SK-N-MC (cell line): ENCODE data around the gene HDAC4.

Source experiments
- EZH2 ChIP-seq: fragments of 200-600 bp; sonication (generic); IDR thresholded peaks from one replicate; pipeline ENCODE4 v1.6.1; 2017; ENCODE audit warnings: antibody characterized with exemption
- FOXP2 ChIP-seq: optimal IDR thresholded peaks from 2 replicates; pipeline ENCODE3; 2011; ENCODE audit warnings: mild to moderate bottlenecking, moderate library complexity; ENCODE audit not compliant: insufficient read depth; ENCODE audit errors: extremely low read length, control extremely low read depth
- POLR2AphosphoS5 ChIP-seq: IDR thresholded peaks from 2 replicates; pipeline ENCODE4 v1.6.1; 2012; ENCODE audit warnings: mild to moderate bottlenecking, low read depth, low read length, borderline replicate concordance

DNA sequence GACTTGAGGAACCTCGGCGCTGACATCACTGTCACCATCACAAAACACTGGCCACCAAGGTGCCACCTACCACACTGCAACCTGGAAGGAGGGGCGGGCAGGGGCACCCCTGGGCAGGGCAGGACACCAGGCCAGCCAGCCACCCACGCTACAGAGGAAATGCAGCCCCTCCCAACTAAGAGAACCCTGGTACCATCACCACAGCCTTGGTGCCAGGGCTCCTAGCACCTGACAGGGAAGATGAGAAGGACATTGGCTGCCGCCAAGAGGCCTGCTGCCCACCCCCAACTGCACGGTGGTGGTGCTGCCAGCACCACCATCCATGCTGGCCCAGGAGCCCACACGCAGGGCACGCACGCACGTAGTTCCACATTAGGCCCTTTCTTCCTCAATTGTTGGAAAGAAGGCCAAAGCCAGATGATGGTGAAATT is 88.7 kb downstream of the HDAC4 start:
- TF ChIP-seq EZH2 (no peak), POLR2AphosphoS5 (no peak), FOXP2 (no peak)
